A549 (cell line): Measurements from ENCODE around the gene RXFP1. TPM values are rescaled to one million over a fixed set of nuclear protein-coding genes. Genes with fewer than 3 reads are reported as not detected.

Experiments
- ATAC-seq, 2 experiments: fragments of 200-7000 bp in 1 of 2; fragments of >200 bp in 1 of 2; cut with Nextera tagmentation in 1 of 2; cut with Tn5 transposase in 1 of 2; 3 replicates each; pipeline versions ENCODE4 v1.8.0 to v1.9.1; 2018 to 2020; ENCODE audit warnings: mild to moderate bottlenecking in 1 of 2, moderate library complexity in 1 of 2
- CTCF ChIA-PET: fragments of 300-600 bp; sonication (Branson Sonifier 250); formaldehyde crosslinking; extraction: SDS; loops from one replicate; lab custom pipeline; 2021; ENCODE audit warnings: antibody characterized with exemption, inconsistent platforms; lab: Yijun Ruan, JAX
- POLR2A ChIA-PET: fragments of 350-600 bp; formaldehyde crosslinking; extraction: SDS; loops from one replicate; lab custom pipeline; 2021; ENCODE audit warnings: antibody characterized with exemption, inconsistent platforms; lab: Yijun Ruan, JAX
- DNase-seq, 2 experiments: peaks; one replicate each; pipeline versions ENCODE4 v3.0.0 to v3.0.0-alpha.2; 2011 to 2016; ENCODE audit warnings: low read depth in 1 of 2, low spot score in 1 of 2
- FAIRE-seq: peaks from 2 replicates; lab custom pipeline; 2011; peaks lifted over from hg19 to GRCh38; lab: Jason Lieb, UNC
- H3K27ac ChIP-seq, 2 experiments: fragments of >200 bp; sonication (Bioruptor Twin); formaldehyde crosslinking; 3 replicates each; pipeline ENCODE4 v1.5.1; 2016 to 2017
- H3K4me1 ChIP-seq: fragments of >200 bp; sonication (Bioruptor Twin); formaldehyde crosslinking; 3 replicates; pipeline ENCODE4 v1.6.1; 2016
- H3K4me2 ChIP-seq: fragments of >200 bp; sonication (Bioruptor Twin); formaldehyde crosslinking; 3 replicates; pipeline ENCODE4 v1.6.1; 2016
- H3K4me3 ChIP-seq: fragments of >200 bp; sonication (Bioruptor Twin); formaldehyde crosslinking; 3 replicates; pipeline ENCODE4 v1.5.1; 2016
- H3K9me3 ChIP-seq: fragments of >200 bp; sonication (Bioruptor Twin); formaldehyde crosslinking; 3 replicates; pipeline ENCODE4 v1.6.1; 2016
- CBX2 ChIP-seq: fragments of 200-600 bp; sonication (generic); IDR thresholded peaks from 2 replicates; pipeline ENCODE4 v1.6.1; 2016; ENCODE audit warnings: low read depth, mild to moderate bottlenecking, borderline replicate concordance
- CHD4 ChIP-seq: fragments of 200-600 bp; sonication (generic); IDR thresholded peaks from 2 replicates; pipeline ENCODE4 v1.6.1; 2016; ENCODE audit warnings: antibody characterized with exemption, mild to moderate bottlenecking, borderline replicate concordance
- ELK1 ChIP-seq: fragments of 150-350 bp; IDR thresholded peaks from 2 replicates; pipeline ENCODE4 v1.6.1; 2014; ENCODE audit warnings: low read depth, mild to moderate bottlenecking, low read length
- EP300 ChIP-seq, 2 experiments: fragments of >200 bp; sonication (Bioruptor Twin); formaldehyde crosslinking; IDR thresholded peaks; 2 replicates in 1 of 2; 3 replicates in 1 of 2; pipeline ENCODE4 v1.6.1; 2016 to 2017
- FOXS1 ChIP-seq: fragments of 250-450 bp; sonication (Bioruptor Pico); IDR thresholded peaks from 2 replicates; pipeline ENCODE4 v1.5.0; 2020; ENCODE audit warnings: mild to moderate bottlenecking, moderate library complexity
- HOXB13 ChIP-seq: fragments of 250-450 bp; sonication (Bioruptor Pico); IDR thresholded peaks from 2 replicates; pipeline ENCODE4 v1.5.0; 2020; ENCODE audit warnings: low read depth, mild to moderate bottlenecking, moderate library complexity
- HOXB5 ChIP-seq: fragments of 250-450 bp; sonication (Bioruptor Pico); IDR thresholded peaks from 2 replicates; pipeline ENCODE4 v1.5.0; 2020; ENCODE audit warnings: mild to moderate bottlenecking, moderate library complexity
- KDM1A ChIP-seq: fragments of 200-600 bp; sonication (generic); IDR thresholded peaks from 2 replicates; pipeline ENCODE4 v1.6.1; 2016; ENCODE audit warnings: low read depth, mild to moderate bottlenecking
- KDM5A ChIP-seq: fragments of 200-600 bp; sonication (generic); IDR thresholded peaks from 2 replicates; pipeline ENCODE4 v1.6.1; 2016; ENCODE audit warnings: antibody characterized with exemption, mild to moderate bottlenecking
- MAX ChIP-seq: IDR thresholded peaks from 2 replicates; pipeline ENCODE4 v1.6.1; 2012
- NPAS2 ChIP-seq: fragments of 250-450 bp; sonication (Bioruptor Pico); IDR thresholded peaks from 2 replicates; pipeline ENCODE4 v1.8.0; 2022; ENCODE audit warnings: mild to moderate bottlenecking, moderate library complexity, borderline replicate concordance
- PHF8 ChIP-seq: fragments of 200-600 bp; sonication (generic); IDR thresholded peaks from 2 replicates; pipeline ENCODE4 v1.6.1; 2016; ENCODE audit warnings: low read depth, mild to moderate bottlenecking, antibody characterized with exemption, moderate library complexity, borderline replicate concordance
- POLR2A ChIP-seq: IDR thresholded peaks from 2 replicates; pipeline ENCODE4 v1.6.1; 2012; ENCODE audit warnings: mild to moderate bottlenecking, low read length
- RAD21 ChIP-seq, 2 experiments: fragments of >200 bp in 1 of 2; sonication (Bioruptor Twin) in 1 of 2; formaldehyde crosslinking in 1 of 2; IDR thresholded peaks in 1 of 2; conservative IDR thresholded peaks in 1 of 2; 2 replicates in 1 of 2; 3 replicates in 1 of 2; pipeline ENCODE4 v1.6.1; 2012 to 2018; ENCODE audit warnings: inconsistent platforms in 1 of 2
- RCOR1 ChIP-seq: fragments of 150-350 bp; IDR thresholded peaks from 2 replicates; pipeline ENCODE4 v1.6.1; 2014; ENCODE audit warnings: antibody characterized with exemption, low read length, low read depth
- RFX5 ChIP-seq: fragments of 450-650 bp; IDR thresholded peaks from 2 replicates; pipeline ENCODE4 v1.7.1; 2014; ENCODE audit warnings: antibody characterized with exemption, mild to moderate bottlenecking, moderate library complexity
- SMC3 ChIP-seq: fragments of >200 bp; sonication (Bioruptor Twin); formaldehyde crosslinking; IDR thresholded peaks from 3 replicates; pipeline ENCODE4 v1.6.1; 2018; ENCODE audit warnings: inconsistent platforms
- TFCP2L1 ChIP-seq: fragments of 250-450 bp; sonication (Bioruptor Pico); IDR thresholded peaks from 2 replicates; pipeline ENCODE4 v1.5.0; 2021; ENCODE audit warnings: mild to moderate bottlenecking
- ZNF302 ChIP-seq: fragments of 250-450 bp; sonication (Bioruptor Pico); IDR thresholded peaks from 2 replicates; pipeline ENCODE4 v1.9.0; 2021; ENCODE audit warnings: inconsistent platforms, mild to moderate bottlenecking, moderate library complexity
- WGBS: methylation state at CpG from one replicate; pipeline ENCODE4 v1.1.6; 2017; ENCODE audit errors: missing lambda C conversion rate; 5-methylcytosine and 5-hydroxymethylcytosine counted together
- polyA plus RNA-seq, 4 experiments: library from polyadenylated mRNA; depleted of rRNA in 3 of 4; stranded (reverse); fragments of >200 nt; fragmentation: RNase III in 1 of 4; extraction: RNeasy Plus Mini Kit Qiagen cat#74134 plus additional on column Dnase treatment in 1 of 4; gene quantifications; 2 replicates in 3 of 4; 3 replicates in 1 of 4; pipeline ENCODE4 v1.2.3, GENCODE V29; 2011 to 2017
- TF ChIP-seq, protein P1 (sequence below): fragments of 250-450 bp; sonication (Bioruptor Pico); IDR thresholded peaks from 2 replicates; pipeline ENCODE4 v1.5.0; 2020; ENCODE audit warnings: low read depth, mild to moderate bottlenecking, moderate library complexity
- TF ChIP-seq, protein P2 (sequence below): fragments of >200 bp; sonication (Bioruptor Twin); formaldehyde crosslinking; IDR thresholded peaks from 3 replicates; pipeline ENCODE4 v1.6.1; 2016
- TF ChIP-seq, protein P3 (sequence below): fragments of 250-450 bp; sonication (Bioruptor Pico); IDR thresholded peaks from 2 replicates; pipeline ENCODE4 v1.5.0; 2021; ENCODE audit warnings: mild to moderate bottlenecking, moderate library complexity, borderline replicate concordance
- TF ChIP-seq, protein P4 (sequence below): IDR thresholded peaks from 2 replicates; pipeline ENCODE4 v1.6.1; 2012

Gene RXFP1
- polyA plus RNA-seq, 2 of the 4 experiments (the other 2 are of a cell fraction): not detected

- no peaks in the 10 kb centered on the region for H3K9me3 ChIP-seq
- no peak overlapping the region for H3K4me3 ChIP-seq
- no peak overlapping the region for H3K27ac ChIP-seq
- POLR2A ChIA-PET: no interaction called here
- TF ChIP-seq, protein P1, sequence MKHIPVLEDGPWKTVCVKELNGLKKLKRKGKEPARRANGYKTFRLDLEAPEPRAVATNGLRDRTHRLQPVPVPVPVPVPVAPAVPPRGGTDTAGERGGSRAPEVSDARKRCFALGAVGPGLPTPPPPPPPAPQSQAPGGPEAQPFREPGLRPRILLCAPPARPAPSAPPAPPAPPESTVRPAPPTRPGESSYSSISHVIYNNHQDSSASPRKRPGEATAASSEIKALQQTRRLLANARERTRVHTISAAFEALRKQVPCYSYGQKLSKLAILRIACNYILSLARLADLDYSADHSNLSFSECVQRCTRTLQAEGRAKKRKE (CRISPR knock-in tag): no peak
- no peak for TF ChIP-seq MAX
- no peak for TF ChIP-seq CHD4
- no peak for TF ChIP-seq RCOR1
- no peak for TF ChIP-seq SMC3
- TF ChIP-seq, protein P2, sequence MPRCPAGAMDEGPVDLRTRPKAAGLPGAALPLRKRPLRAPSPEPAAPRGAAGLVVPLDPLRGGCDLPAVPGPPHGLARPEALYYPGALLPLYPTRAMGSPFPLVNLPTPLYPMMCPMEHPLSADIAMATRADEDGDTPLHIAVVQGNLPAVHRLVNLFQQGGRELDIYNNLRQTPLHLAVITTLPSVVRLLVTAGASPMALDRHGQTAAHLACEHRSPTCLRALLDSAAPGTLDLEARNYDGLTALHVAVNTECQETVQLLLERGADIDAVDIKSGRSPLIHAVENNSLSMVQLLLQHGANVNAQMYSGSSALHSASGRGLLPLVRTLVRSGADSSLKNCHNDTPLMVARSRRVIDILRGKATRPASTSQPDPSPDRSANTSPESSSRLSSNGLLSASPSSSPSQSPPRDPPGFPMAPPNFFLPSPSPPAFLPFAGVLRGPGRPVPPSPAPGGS: no peak
- TF ChIP-seq EP300 (IDR thresholded peaks at IDR 0.05): no peak
- TF ChIP-seq ELK1: no peak
- TF ChIP-seq RFX5: no peak
- TF ChIP-seq, protein P3, sequence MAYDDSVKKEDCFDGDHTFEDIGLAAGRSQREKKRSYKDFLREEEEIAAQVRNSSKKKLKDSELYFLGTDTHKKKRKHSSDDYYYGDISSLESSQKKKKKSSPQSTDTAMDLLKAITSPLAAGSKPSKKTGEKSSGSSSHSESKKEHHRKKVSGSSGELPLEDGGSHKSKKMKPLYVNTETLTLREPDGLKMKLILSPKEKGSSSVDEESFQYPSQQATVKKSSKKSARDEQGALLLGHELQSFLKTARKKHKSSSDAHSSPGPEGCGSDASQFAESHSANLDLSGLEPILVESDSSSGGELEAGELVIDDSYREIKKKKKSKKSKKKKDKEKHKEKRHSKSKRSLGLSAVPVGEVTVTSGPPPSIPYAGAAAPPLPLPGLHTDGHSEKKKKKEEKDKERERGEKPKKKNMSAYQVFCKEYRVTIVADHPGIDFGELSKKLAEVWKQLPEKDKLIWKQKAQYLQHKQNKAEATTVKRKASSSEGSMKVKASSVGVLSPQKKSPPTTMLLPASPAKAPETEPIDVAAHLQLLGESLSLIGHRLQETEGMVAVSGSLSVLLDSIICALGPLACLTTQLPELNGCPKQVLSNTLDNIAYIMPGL (CRISPR knock-in tag): no peak
- TF ChIP-seq, protein P4, sequence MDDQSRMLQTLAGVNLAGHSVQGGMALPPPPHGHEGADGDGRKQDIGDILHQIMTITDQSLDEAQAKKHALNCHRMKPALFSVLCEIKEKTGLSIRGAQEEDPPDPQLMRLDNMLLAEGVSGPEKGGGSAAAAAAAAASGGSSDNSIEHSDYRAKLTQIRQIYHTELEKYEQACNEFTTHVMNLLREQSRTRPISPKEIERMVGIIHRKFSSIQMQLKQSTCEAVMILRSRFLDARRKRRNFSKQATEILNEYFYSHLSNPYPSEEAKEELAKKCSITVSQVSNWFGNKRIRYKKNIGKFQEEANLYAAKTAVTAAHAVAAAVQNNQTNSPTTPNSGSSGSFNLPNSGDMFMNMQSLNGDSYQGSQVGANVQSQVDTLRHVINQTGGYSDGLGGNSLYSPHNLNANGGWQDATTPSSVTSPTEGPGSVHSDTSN: no peak
- no peak for TF ChIP-seq KDM5A
- TF ChIP-seq ZNF302 (CRISPR knock-in tag): no peak
- no peak for TF ChIP-seq HOXB5
- TF ChIP-seq HOXB13: no peak
- TF ChIP-seq PHF8: no peak
- TF ChIP-seq TFCP2L1 (CRISPR knock-in tag): no peak
- TF ChIP-seq, all 56 proteins: peak for 0
- 42% methylated on average over 3 of the region's 3 CpGs for WGBS
- CTCF ChIA-PET: no interaction called here
- ATAC-seq: no peak
- Histone ChIP-seq H3K4me2 (no peak overlapping the region), H3K4me1 (no peaks in the 10 kb centered on the region)
- FAIRE-seq: no peak
- no peak for DNase-seq
Observed at GRCh38 chr4:158553364-158553763, 31.7 kb downstream of the RXFP1 start.

GRCh38 chr4:158560284-158560683 is 38.6 kb downstream of the RXFP1 start:
- ChIA-PET CTCF (no interaction called here), POLR2A (no interaction called here)
- 72% methylated on average over 6 of the region's 6 CpGs for WGBS
- Histone ChIP-seq H3K4me3 (no peak overlapping the region), H3K4me2 (no peak overlapping the region), H3K9me3 (no peaks in the 10 kb centered on the region), H3K27ac (no peak overlapping the region), H3K4me1 (no peaks in the 10 kb centered on the region)
- no peak for TF ChIP-seq POLR2A
- TF ChIP-seq FOXS1 (CRISPR knock-in tag): no peak
- no peak for TF ChIP-seq KDM1A
- TF ChIP-seq, protein P2: no peak
- no peak for TF ChIP-seq NPAS2 (CRISPR knock-in tag)
- TF ChIP-seq MAX: no peak
- TF ChIP-seq RAD21 (conservative IDR thresholded peaks at IDR 0.05 in 1 of 2, IDR thresholded peaks at IDR 0.05 in 1 of 2): no peak
- TF ChIP-seq CBX2: no peak
- TF ChIP-seq, protein P1 (CRISPR knock-in tag): no peak
- no peak for FAIRE-seq
- ATAC-seq: no peak
- no peak for DNase-seq
